CD4-positive, alpha-beta T cell treated with Interferon alpha-2 for 1 hour (primary cell): ENCODE measurements around the gene MTHFS.
"Not testable (repeated sequence)": the region's sequence is repeated elsewhere in the genome, so short reads cannot be mapped to it uniquely, and the experiment has no call there.

Source experiments
- DNase-seq, 2 donors: peaks; one replicate each; pipeline ENCODE4 v3.0.0-alpha.2; 2020 to 2022

MTHFS gene

DNA sequence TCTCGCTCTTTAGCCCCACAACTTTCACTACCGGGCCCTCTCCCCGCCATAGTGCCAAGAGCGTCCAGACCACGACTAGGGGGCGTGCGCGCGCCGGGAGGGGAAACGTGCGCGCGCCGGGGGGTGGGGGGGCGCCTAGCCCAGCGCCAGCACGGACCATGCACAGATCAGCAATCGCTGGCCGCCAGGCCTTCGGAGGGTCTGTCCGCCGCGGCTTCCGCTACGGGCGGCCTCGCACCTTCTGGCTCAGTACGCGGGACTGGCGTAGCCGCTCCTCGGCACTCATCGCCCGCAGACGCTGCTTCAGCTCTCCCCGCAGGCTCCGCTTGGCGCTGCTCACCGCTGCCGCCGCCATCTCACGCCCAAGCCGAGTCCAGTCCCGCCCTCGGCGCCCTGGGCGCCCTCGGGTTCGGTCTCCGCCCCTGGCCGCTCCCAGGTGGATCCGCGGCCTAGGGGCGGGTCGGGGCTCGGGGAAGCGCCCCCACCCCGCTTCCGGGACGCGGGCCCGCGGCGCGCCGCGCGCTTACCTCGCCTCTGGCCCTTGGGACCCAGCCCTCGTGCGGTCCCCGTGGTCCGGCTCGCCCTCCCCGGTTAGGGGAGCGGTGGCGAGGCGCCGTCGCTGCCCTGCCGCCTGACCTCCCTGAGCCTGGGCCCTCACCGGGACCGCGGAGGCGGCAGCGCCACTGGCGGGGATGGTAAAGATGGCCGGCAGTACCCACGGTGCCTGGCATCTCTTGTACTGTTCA is at the start of gene MTHFS:
MTHFS (minus strand) TSS at position 381 of the 746 bp plus-strand sequence; CDS start at position 355, 26 bp downstream.
- DNase-seq: peak; percentile 79 to 85

DNA sequence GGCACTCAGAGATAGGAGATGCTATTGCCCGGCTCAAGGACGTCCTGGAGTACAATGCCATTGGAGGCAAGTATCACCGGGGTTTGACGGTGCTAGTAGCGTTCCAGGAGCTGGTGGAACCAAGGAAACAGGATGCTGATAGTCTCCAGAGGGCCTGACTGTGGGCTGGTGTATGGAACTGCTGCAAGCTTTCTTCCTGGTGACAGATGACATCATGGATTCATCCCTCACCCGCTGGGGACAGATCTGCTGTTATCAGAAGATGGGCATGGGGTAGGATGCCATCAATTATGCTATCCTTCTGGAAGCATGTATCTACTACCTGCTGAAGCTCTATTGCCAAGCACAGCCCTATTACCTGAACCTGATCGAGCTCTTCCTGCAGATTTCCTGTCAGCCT is 47.8 kb upstream of the MTHFS start:
- DNase-seq: no peak

DNA sequence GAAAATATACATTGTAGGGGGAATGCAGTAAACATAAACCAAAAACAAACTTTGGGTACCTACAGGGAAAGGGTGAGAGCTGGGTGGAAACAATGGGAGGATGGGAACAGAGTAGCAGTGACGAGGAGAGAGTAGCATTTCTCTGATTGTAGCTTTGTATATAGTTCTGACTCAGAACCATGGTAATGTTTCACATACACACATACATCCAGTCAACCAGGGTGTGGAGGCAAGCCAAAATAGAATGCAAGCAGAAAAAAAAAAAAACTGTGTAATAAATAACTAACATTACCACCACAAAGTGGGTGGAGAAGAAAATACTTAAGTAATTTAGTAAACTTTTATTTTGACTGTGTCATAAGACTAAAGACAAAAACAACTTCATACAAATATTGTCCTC is 47.0 kb upstream of the MTHFS start:
- DNase-seq: no peak

GRCh38 chr15:79942741-79943481 is 46.1 kb upstream of the MTHFS start:
- no peak for DNase-seq

DNA sequence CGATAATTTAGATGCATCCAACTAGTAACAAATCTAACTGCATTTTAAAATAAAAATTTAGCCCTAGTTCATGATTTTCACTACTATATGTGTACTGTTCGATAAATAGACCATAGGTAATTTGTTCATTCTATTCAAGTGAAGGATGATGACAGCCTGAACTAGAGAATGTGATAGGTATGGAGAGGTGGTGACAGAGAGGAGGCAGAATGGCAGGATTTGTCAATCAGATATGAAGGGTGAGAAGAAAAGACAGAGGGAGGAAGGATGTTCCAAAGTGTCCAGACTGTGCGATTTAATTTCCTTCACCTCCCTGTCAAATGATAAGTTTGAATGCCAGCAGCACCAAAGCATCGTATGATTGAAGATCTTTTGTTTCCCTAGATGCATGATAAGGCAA is 42.6 kb upstream of the MTHFS start:
- no peak for DNase-seq

- DNase-seq: no peak
Observed at GRCh38 chr15:79938143-79938542, 41.3 kb upstream of the MTHFS start.

DNA sequence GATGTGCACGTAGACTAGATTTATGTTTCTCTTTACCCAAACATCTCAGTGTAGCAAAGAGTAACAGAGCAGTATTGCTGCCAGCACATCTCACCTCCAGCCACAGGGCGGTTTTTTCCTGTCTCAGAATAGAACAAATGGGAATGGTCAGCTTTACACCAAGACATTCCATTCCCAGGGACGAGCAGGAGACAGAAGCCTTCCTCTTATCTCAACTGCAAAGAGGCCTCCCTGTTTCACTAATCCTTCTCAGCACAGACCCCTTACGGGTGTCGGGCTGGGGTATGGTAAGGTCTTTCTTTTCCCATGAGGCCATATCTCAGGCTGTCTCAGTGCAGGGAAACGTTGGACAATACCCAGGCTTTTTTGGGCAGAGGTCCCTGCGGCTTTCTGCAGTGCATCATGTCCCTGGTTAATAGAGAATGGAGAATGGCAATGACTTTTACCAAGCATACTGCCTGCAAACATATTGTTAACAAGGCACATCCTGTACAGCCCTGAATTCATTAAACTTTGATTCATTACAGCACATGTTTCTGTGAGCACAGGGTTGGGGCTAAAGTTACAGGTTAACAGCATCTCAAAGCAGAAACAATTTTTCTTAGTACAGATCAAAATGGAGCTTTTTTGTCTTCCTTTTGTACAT is 38.9 kb upstream of the MTHFS start:
- not testable (repeated sequence) for DNase-seq

- DNase-seq: no peak
Observed at GRCh38 chr15:79933231-79933630, 36.4 kb upstream of the MTHFS start.

GRCh38 chr15:79932447-79932846 is 35.6 kb upstream of the MTHFS start:
- DNase-seq: no peak

GRCh38 chr15:79930516-79930915 is 33.7 kb upstream of the MTHFS start:
- no peak for DNase-seq

DNA sequence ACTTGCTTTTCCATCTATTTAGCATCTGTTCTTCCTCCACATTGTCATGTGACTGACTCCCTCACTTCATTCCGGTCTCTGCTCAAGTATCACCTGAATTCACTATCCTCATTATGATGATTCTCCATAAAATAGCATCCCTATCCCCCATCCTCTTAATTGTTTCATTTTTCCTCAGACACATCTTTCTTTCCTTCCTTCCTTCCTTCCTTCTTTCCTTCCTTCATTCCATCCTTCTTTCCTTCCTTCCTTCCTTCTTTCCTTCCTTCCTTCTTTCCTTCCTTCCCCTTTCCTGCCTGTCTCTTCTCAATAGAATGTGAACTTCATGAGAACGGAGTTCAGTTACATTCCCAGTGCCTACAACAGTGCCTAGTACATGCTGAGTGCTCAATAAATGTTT is 32.6 kb upstream of the MTHFS start:
- no peak for DNase-seq

DNA sequence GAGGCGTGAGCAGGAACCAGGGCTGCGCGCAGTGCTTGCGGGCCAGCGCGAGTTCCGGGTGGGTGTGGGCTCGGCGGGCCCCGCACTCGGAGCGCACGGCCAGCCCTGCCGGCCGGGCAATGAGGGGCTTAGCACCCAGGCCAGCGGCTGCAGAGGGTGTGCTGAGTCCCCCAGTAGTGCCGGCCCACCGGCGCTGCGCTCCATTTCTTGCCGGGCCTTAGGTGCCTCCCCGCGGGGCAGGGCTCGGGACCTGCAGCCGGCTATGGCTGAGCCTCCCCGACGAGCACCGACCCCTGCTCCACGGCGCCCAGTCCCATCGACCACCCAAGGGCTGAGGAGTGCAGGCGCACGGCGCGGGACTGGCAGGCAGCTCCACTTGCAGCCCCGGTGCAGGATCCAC is 29.3 kb upstream of the MTHFS start:
- not testable (repeated sequence) for DNase-seq

DNA sequence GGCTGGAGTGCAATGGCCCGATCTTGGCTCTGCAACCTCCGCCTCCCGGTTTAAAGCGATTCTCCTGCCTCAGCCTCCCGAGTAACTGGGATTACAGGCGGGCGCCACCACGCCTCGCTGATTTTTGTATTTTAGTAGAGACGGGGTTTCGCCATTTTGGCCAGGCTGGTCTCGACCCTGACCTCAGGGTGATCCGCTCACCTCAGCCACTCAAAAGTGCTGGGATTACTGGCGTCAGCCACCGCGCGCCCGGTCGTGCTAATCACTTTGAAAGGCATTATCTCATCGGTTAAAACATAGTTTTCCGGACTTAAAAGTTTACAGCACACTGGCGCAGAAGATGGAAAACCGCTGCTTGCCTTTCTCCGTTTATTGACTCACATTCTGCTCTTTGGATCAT is 27.6 kb upstream of the MTHFS start:
- DNase-seq: no peak

GRCh38 chr15:79923515-79924169 is 26.8 kb upstream of the MTHFS start:
- peak; percentile 98 to 99 for DNase-seq

DNA sequence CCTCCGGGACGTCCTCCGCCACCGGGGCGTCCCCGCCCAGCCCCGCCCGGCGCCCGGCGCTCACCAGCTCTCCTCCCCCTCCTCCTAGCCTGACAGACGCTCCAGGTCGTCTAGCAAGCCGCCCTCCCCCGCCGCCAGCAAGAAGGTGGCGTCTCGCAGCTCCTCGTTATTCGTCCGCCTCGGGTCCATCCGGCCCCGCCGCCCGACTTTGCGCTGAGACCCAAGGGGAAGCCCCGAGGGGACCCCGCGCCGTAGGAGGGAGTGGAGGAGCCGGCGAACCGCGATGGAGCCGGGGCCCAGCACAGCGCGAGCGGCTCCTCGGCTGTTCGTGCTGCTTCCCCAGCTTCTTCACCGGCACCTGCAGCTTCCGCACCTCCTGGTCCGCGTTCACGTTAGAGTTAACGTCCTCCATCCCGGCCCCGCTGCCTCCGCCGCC is 26.3 kb upstream of the MTHFS start:
- peak; percentile 65 to 76 for DNase-seq

DNA sequence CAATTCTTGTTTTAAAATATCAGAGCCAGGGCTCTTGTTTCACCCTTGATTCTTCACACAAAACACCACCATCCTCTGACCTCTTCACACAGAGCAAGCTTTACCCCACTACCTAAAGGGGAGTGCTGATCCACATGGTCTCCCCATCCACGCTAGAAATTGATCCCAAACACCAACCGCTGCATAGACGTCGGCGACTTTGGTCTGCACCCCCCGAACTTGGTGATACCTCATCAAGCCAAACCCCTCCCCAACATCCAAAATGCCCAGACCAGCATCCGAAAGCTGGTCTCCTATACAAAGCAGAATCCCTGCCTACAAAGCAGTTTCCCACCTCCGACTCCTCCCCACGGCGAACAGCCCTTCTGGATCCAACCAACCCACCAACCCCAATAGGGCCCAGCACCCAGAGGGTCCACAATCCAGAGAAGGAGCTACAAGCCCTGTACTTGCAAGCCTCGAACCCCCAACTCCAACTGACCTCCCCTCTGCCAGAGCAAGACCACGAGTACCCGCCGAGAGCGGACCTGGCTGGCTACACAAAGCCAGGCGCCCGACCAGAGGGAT is 25.8 kb upstream of the MTHFS start:
- DNase-seq: no peak

- no peak for DNase-seq
Observed at GRCh38 chr15:79919749-79920511, 23.1 kb upstream of the MTHFS start.

- no peak for DNase-seq
Observed at GRCh38 chr15:79919090-79919748, 22.4 kb upstream of the MTHFS start.

- DNase-seq: no peak
Observed at GRCh38 chr15:79918278-79918677, 21.5 kb upstream of the MTHFS start.

DNA sequence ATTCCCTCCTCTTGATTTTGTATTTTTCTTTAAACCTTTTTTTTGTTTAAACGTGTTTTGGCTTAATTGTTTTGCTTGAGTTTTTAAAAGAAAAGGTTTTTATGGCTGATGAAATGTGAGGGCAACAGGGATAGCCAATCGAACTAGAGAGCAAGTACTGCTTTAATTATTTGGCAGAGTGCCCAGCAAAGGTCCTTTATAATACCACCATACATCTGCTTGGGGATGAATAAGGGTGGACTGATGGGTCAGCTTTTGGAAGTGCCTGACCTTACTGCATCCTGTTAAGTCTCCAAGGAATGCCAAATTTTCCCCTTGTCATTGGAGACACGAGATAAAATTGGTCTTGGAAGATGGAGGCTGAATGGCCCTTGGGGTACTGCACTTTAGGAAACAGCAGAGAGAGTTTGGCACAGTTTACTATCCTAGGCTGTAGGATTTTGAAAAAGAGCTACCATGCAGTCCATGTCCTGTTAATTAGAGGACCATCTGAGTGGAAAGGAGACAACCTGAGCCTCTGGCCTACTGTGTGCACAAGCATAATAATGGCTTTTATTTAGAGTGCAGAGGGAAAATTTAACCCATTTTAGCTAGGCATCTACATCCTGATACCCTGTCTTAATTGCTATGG is 19.8 kb upstream of the MTHFS start:
- DNase-seq: no peak
